Panc1 (cell line): ENCODE measurements around the gene AFF3. TPM values are rescaled to one million over a fixed set of nuclear protein-coding genes. Genes with fewer than 3 reads are reported as not detected.

Experiments
- ATAC-seq: fragments of 200-7000 bp; cut with Tn5 transposase; 2 replicates; pipeline ENCODE4 v1.9.1; 2020; ENCODE audit warnings: mild to moderate bottlenecking, moderate library complexity
- BruUV-seq: library from RNA; stranded (reverse); fragments of 400-500 nt; replicated peaks from 2 replicates; lab custom pipeline; 2021; lab: Mats Ljungman, UMichigan
- CTCF ChIA-PET: fragments of 300-600 bp; sonication (Branson Sonifier 250); formaldehyde crosslinking; loops from one replicate; lab custom pipeline; 2022; ENCODE audit warnings: antibody characterized with exemption; lab: Charles Lee
- POLR2A ChIA-PET: fragments of 300-600 bp; sonication (Branson Sonifier 250); formaldehyde crosslinking; loops from one replicate; lab custom pipeline; 2022; ENCODE audit warnings: antibody characterized with exemption; lab: Charles Lee
- DNase-seq: peaks from one replicate; pipeline ENCODE4 v3.0.0-alpha.2; 2010; ENCODE audit warnings: low read depth, low spot score
- H3K27ac ChIP-seq: 2 replicates; pipeline ENCODE4 v1.5.1; 2011; ENCODE audit warnings: mild to moderate bottlenecking, low read length, inconsistent platforms
- H3K27me3 ChIP-seq: fragments of 200-500 bp; sonication (Bioruptor generic); 2 replicates; pipeline ENCODE4 v1.6.0; 2014; ENCODE audit warnings: low read length, inconsistent platforms; ENCODE audit not compliant: control insufficient read depth, insufficient read depth
- H3K36me3 ChIP-seq: fragments of 200-500 bp; sonication (Bioruptor generic); 2 replicates; pipeline ENCODE4 v1.5.1; 2014; ENCODE audit warnings: inconsistent platforms, mild to moderate bottlenecking, low read length, moderate library complexity; ENCODE audit not compliant: control insufficient read depth, insufficient read depth
- H3K4me1 ChIP-seq: 2 replicates; pipeline ENCODE4 v1.5.1; 2011; ENCODE audit warnings: inconsistent platforms, mild to moderate bottlenecking, low read length, moderate library complexity; ENCODE audit not compliant: control insufficient read depth, insufficient read depth
- H3K4me3 ChIP-seq, 2 experiments: 2 replicates each; pipeline ENCODE4 v1.5.1; 2011 to 2012; ENCODE audit warnings: low read depth in 2 of 2, low read length in 2 of 2, mild to moderate bottlenecking in 2 of 2, inconsistent platforms in 1 of 2, moderate library complexity in 1 of 2
- H3K9me3 ChIP-seq: fragments of 200-500 bp; sonication (Bioruptor generic); 2 replicates; pipeline ENCODE4 v1.5.1; 2014; ENCODE audit warnings: low read depth, mild to moderate bottlenecking, inconsistent platforms, low read length, moderate library complexity; ENCODE audit not compliant: control insufficient read depth, insufficient read depth
- POLR2AphosphoS5 ChIP-seq: IDR thresholded peaks from 2 replicates; pipeline ENCODE4 v1.6.1; 2012; ENCODE audit warnings: mild to moderate bottlenecking, low read depth, low read length, moderate library complexity
- SIN3A ChIP-seq: IDR thresholded peaks from 2 replicates; pipeline ENCODE4 v1.6.1; 2012; ENCODE audit warnings: low read depth, mild to moderate bottlenecking, low read length, moderate library complexity, borderline replicate concordance; ENCODE audit not compliant: insufficient read depth
- TCF7L2 ChIP-seq: IDR thresholded peaks from 2 replicates; pipeline ENCODE4 v1.6.1; 2011; ENCODE audit warnings: mild to moderate bottlenecking, low read depth, low read length, inconsistent platforms
- in situ Hi-C: cut with HindIII; loops from 2 replicates; pipeline ENCODE4 v1.10.0; 2016; ENCODE audit warnings: low sequenced_read_pairs, low pct_unique_long_range_greater_than_20kb
- intact Hi-C: fragments of 100-400 bp; cut with micrococcal nuclease; formaldehyde crosslinking; loops from one replicate; pipeline ENCODE4 v1.10.0; 2022; ENCODE audit not compliant: unreplicated experiment
- total RNA-seq: library from RNA; stranded (reverse); gene quantifications from one replicate; pipeline ENCODE4 v1.2.1, GENCODE V29; 2021; ENCODE audit not compliant: unreplicated experiment
- TF ChIP-seq, protein P1 (sequence below): fragments of 450-650 bp; IDR thresholded peaks from 2 replicates; pipeline ENCODE4 v1.5.1; 2017; ENCODE audit warnings: mild to moderate bottlenecking
- TF ChIP-seq, protein P2 (sequence below), 2 experiments: IDR thresholded peaks; 2 replicates each; pipeline ENCODE4 v1.6.1; 2011 to 2012; ENCODE audit warnings: low read depth in 2 of 2, control low read depth in 1 of 2, low read length in 1 of 2, mild to moderate bottlenecking in 1 of 2, moderate library complexity in 1 of 2; ENCODE audit not compliant: insufficient read depth in 1 of 2

The AFF3 gene
- total RNA-seq, 1 experiment from 2014 or later, result 2.2 TPM

DNA sequence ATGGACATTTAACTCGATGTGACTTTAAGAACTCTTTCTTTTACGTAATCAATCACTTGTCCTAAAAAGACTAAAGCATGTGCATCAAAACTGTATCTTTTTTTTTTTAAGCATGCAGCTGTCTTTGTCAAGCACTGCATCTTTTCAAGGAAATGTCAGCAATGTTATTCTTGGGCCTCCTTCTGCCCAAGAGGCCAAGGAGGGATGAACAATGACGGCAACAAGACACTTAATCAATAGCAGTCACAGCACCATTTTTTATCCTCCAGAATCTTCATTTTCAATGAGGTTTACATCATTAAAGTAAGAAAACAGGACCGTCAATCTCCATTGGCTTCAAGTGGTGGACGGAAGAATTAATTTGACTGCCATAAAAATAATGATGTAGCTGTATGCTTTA lies 253.8 kb downstream of the AFF3 start:
- Histone ChIP-seq H3K4me3 (no peak overlapping the region), H3K27ac (no peak overlapping the region), H3K27me3 (peaks cover 3% of the 10 kb centered on the region; the same call in 1 of the 2 replicates), H3K9me3 (no peaks in the 10 kb centered on the region), H3K36me3 (no peaks in the 10 kb centered on the region), H3K4me1 (no peaks in the 10 kb centered on the region)
- ChIA-PET CTCF (no interaction called here), POLR2A (no interaction called here)
- intact Hi-C loops (no loop called here), in situ Hi-C loops (no loop called here)
- no TSS peak for BruUV-seq
- TF ChIP-seq SIN3A, result no peak
- ATAC-seq (no peak), DNase-seq (no peak)

DNA sequence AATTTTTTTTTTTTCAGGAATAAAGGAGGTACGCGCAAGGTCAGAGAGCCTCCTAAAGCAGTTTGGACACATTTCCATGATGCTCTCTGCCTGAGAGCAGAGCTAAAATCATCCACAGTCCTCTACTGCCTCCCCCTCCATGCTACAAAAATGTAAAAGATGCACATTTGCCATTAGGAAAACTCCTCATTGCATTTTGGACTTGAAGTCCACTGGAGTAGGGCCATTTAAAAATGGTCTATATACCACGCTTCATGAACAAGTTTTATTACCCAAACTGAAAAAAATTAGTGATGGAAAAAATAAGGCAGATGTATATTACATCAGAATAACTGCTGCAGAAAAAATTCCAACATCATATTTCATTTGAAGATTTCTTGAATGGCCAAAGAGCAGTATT lies 256.0 kb downstream of the AFF3 start:
- DNase-seq (no peak), ATAC-seq (no peak)
- intact Hi-C loops, result no loop called here
- BruUV-seq, result no TSS peak
- POLR2A ChIA-PET, result interaction anchor here (0.6 kb wide), 1 partner anchor 52 kb away, joined by 5 read pairs; no protein-coding TSS in a partner anchor
- in situ Hi-C loops, result no loop called here
- CTCF ChIA-PET, result no interaction called here
- no peaks in the 10 kb centered on the region for H3K36me3 ChIP-seq
- TF ChIP-seq POLR2AphosphoS5 (no peak), SIN3A (no peak), TCF7L2 (no peak)
- TF ChIP-seq, protein P1, sequence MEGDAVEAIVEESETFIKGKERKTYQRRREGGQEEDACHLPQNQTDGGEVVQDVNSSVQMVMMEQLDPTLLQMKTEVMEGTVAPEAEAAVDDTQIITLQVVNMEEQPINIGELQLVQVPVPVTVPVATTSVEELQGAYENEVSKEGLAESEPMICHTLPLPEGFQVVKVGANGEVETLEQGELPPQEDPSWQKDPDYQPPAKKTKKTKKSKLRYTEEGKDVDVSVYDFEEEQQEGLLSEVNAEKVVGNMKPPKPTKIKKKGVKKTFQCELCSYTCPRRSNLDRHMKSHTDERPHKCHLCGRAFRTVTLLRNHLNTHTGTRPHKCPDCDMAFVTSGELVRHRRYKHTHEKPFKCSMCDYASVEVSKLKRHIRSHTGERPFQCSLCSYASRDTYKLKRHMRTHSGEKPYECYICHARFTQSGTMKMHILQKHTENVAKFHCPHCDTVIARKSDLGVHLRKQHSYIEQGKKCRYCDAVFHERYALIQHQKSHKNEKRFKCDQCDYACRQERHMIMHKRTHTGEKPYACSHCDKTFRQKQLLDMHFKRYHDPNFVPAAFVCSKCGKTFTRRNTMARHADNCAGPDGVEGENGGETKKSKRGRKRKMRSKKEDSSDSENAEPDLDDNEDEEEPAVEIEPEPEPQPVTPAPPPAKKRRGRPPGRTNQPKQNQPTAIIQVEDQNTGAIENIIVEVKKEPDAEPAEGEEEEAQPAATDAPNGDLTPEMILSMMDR, result no peak
- TF ChIP-seq, protein P2, sequence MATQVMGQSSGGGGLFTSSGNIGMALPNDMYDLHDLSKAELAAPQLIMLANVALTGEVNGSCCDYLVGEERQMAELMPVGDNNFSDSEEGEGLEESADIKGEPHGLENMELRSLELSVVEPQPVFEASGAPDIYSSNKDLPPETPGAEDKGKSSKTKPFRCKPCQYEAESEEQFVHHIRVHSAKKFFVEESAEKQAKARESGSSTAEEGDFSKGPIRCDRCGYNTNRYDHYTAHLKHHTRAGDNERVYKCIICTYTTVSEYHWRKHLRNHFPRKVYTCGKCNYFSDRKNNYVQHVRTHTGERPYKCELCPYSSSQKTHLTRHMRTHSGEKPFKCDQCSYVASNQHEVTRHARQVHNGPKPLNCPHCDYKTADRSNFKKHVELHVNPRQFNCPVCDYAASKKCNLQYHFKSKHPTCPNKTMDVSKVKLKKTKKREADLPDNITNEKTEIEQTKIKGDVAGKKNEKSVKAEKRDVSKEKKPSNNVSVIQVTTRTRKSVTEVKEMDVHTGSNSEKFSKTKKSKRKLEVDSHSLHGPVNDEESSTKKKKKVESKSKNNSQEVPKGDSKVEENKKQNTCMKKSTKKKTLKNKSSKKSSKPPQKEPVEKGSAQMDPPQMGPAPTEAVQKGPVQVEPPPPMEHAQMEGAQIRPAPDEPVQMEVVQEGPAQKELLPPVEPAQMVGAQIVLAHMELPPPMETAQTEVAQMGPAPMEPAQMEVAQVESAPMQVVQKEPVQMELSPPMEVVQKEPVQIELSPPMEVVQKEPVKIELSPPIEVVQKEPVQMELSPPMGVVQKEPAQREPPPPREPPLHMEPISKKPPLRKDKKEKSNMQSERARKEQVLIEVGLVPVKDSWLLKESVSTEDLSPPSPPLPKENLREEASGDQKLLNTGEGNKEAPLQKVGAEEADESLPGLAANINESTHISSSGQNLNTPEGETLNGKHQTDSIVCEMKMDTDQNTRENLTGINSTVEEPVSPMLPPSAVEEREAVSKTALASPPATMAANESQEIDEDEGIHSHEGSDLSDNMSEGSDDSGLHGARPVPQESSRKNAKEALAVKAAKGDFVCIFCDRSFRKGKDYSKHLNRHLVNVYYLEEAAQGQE (IDR thresholded peaks at IDR 0.05; ENCODE audit: insufficient read depth in 1 of 2, low read depth in 2 of 2, low read length in 1 of 2), result no peak
- H3K27me3 ChIP-seq, result peaks cover 3% of the 10 kb centered on the region; the same call in 1 of the 2 replicates
- no peak overlapping the region for H3K4me3 ChIP-seq
- no peak overlapping the region for H3K27ac ChIP-seq
- H3K9me3 ChIP-seq, result no peaks in the 10 kb centered on the region
- peaks cover 10% of the 10 kb centered on the region for H3K4me1 ChIP-seq

DNA sequence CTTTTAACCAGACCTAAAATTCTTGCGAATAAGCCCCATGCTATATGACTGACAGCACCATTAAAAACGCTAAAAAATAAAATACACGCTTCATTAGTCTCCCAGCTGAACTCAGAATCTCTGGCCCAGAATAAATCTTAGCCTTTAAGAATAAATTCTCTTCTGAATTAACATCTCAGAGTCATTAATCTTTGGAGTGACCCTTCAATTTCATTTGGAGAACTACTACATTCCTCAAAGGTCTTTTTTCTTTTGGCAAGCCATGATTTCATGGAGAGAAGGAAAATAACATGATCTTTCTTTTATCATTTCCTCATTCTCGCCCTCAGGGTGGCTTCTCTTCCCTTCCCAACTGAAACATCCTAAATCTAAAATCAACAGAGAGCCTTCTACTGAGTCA lies 259.0 kb downstream of the AFF3 start:
- in situ Hi-C loops, result no loop called here
- DNase-seq (no peak), ATAC-seq (no peak)
- CTCF ChIA-PET, result no interaction called here
- no TSS peak for BruUV-seq
- H3K27me3 ChIP-seq, result peaks cover 3% of the 10 kb centered on the region; the same call in 1 of the 2 replicates
- no peaks in the 10 kb centered on the region for H3K9me3 ChIP-seq
- H3K4me1 ChIP-seq, result peaks cover 10% of the 10 kb centered on the region
- POLR2A ChIA-PET, result no interaction called here
- no peak for TF ChIP-seq TCF7L2
- H3K36me3 ChIP-seq, result no peaks in the 10 kb centered on the region
- intact Hi-C loops, result no loop called here
- no peak overlapping the region for H3K4me3 ChIP-seq
- no peak overlapping the region for H3K27ac ChIP-seq
